Fibroblast of lung (primary cell): ENCODE data around the gene PPP4R2.

ENCODE experiments used
- EZH2 ChIP-seq: IDR thresholded peaks from 2 replicates; pipeline ENCODE4 v1.5.1; 2012; ENCODE audit warnings: low read length, control low read depth, mild to moderate bottlenecking; ENCODE audit errors: missing control alignments
- TF ChIP-seq, protein P1 (sequence below), 2 donors: IDR thresholded peaks in 1 of 2; conservative IDR thresholded peaks in 1 of 2; 1 replicate in 1 of 2; 2 replicates in 1 of 2; pipeline ENCODE4 v1.5.1; 2011 to 2012; ENCODE audit warnings: low read length in 2 of 2, control low read depth in 1 of 2, inconsistent platforms in 1 of 2, low read depth in 1 of 2, mild to moderate bottlenecking in 1 of 2

DNA sequence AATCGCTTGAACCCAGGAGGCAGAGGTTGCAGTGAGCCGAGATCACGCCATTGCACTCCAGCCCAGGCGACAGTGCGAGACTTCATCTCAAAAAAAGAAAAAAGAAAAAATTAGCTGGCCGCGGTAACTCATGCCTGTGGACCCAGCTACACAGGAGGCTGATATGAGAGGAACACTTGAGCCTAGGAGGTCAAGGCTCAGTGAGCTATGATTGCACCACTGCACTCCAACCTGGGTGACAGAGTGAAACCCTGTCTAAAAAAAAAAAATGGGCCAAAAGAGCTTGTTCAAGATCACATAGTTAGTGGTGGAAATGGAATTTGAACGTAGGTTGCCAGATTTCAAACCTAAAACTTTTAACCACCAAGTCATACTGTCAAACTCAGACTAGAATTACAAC is 46.2 kb upstream of the PPP4R2 start:
- no peak for TF ChIP-seq EZH2
- TF ChIP-seq, protein P1, sequence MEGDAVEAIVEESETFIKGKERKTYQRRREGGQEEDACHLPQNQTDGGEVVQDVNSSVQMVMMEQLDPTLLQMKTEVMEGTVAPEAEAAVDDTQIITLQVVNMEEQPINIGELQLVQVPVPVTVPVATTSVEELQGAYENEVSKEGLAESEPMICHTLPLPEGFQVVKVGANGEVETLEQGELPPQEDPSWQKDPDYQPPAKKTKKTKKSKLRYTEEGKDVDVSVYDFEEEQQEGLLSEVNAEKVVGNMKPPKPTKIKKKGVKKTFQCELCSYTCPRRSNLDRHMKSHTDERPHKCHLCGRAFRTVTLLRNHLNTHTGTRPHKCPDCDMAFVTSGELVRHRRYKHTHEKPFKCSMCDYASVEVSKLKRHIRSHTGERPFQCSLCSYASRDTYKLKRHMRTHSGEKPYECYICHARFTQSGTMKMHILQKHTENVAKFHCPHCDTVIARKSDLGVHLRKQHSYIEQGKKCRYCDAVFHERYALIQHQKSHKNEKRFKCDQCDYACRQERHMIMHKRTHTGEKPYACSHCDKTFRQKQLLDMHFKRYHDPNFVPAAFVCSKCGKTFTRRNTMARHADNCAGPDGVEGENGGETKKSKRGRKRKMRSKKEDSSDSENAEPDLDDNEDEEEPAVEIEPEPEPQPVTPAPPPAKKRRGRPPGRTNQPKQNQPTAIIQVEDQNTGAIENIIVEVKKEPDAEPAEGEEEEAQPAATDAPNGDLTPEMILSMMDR (conservative IDR thresholded peaks at IDR 0.05 in 1 of 2, IDR thresholded peaks at IDR 0.05 in 1 of 2; ENCODE audit: low read depth in 1 of 2, low read length in 2 of 2): no peak
